NCI-H1048 (cell line): ENCODE results near the gene GPN2.
A peak's percentile ranks its signal among the peaks of the same experiment; 100 is the strongest.
"Not testable (repeated sequence)": the region's sequence is repeated elsewhere in the genome, so short reads cannot be mapped to it uniquely, and the experiment has no call there.

Experiments
- DNase-seq: peaks from one replicate; lab custom pipeline; 2025; lab: John Stamatoyannopoulos, UW

The GPN2 gene

GRCh38 chr1:26857473-26858060, 32.5 kb downstream of the GPN2 start:
- no peak for DNase-seq

DNA sequence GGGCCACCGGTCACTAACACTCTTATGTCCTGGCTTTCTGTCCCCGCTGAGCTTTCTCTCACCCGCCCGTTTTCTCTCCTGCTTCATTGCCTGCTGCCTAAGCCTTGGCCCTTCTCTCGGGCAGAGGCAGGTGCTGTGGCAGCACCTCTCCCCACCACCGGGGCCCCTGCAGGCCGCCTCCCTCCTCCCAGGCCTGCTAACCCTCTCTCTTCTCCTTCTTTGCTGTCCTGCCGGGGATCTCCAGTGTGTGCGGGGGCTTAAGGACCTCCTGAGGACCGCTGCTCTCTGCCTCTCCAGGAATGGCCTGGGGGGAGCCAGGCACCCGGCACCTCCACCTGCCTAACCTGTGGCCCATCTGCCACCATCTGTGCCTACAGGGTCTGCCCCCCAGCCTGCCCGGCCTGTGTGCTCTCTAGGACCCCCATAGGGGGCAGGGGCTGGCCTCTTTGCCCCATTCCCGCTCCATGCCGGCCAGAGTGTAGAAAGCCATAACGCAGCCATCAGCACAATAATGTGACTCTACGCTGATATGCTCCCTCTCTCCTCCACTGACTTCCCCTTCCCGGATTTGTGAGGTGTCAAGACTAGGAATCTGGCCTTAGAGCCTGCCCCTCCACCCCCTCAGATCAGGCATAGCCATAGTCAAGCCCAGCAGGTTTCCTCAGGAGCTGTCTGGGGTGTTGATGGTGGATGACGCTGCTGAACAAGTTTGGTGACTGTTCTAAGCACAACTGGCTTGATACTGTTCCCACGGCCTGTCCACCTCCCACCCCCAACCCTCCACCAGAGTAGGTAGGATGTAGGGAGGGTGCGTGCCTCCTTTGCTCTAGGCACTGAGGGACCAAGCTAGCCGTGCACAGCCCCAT, 33.2 kb downstream of the GPN2 start:
- DNase-seq = no peak

DNA sequence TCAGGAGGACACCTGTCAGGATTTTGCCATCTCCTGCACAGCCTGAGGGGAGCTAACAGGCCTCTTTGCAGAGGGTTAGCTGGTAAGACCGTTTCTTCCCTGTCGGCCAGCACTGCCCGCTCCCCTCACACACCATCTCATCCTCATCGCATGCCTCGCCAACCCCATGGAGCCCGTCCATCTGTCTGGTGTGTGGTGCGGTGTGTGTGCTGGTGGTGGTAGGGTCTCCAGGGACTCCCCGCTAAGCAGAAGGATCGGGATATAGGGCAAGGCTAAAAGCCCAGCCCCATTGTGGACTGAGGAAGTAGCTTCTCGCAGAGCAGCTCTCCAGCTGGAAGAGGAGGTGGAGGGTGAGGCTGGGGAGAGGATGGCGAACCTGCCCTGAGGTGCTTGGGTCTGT, 33.9 kb downstream of the GPN2 start:
- no peak for DNase-seq

GRCh38 chr1:26855636-26856035, 34.4 kb downstream of the GPN2 start:
- DNase-seq = no peak

GRCh38 chr1:26854906-26855305, 35.2 kb downstream of the GPN2 start:
- no peak for DNase-seq

DNA sequence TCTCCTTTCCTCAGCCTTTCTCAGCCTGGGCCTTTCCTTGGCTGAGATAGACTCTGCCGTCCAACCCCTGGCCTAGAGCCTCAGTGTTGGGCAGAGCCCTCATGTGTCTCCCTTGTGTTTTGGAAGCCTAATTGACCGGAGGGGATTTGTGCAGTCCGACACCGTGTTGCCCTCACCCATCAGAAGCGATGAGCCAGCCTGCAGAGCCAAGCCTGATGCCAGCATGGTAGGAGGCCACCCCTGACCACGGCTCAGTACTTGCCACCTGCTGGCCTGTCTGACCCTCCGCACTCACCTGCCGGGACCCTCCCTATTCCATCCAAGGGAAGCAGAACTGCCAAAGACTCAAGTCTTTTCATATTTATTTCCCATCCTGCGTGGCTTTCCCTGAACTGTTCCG, 36.5 kb downstream of the GPN2 start:
- no peak for DNase-seq

- peak; percentile 46 for DNase-seq
These were observed 36.9 kb downstream of the GPN2 start for GRCh38 chr1:26853156-26853555.

GRCh38 chr1:26852701-26853100, 37.4 kb downstream of the GPN2 start:
- DNase-seq = no peak

- DNase-seq = no peak
These were observed 38.9 kb downstream of the GPN2 start for GRCh38 chr1:26851106-26851684.

- no peak for DNase-seq
These were observed 40.9 kb downstream of the GPN2 start for GRCh38 chr1:26848941-26849774.

- DNase-seq = no peak
These were observed 41.6 kb downstream of the GPN2 start for GRCh38 chr1:26848499-26848898.

DNA sequence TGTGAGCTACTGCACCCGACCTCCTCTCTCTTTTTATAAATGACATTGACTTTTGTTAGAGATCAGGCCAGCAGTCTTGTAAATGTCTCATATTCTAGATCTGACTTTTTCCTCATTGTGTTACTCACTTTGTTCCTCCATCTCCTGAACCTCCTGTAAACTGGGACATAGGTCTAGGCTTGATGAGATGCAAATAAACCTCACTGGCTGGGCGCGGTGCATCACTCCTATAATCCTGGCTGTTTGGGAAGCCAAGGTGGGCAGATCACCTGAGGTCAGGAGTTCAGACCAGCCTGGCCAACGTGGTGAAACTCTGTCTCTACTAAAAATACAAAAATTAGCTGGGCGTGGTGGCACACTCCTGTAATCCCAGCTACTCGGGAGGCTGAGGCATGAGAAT, 42.3 kb downstream of the GPN2 start:
- not testable (repeated sequence) for DNase-seq

DNA sequence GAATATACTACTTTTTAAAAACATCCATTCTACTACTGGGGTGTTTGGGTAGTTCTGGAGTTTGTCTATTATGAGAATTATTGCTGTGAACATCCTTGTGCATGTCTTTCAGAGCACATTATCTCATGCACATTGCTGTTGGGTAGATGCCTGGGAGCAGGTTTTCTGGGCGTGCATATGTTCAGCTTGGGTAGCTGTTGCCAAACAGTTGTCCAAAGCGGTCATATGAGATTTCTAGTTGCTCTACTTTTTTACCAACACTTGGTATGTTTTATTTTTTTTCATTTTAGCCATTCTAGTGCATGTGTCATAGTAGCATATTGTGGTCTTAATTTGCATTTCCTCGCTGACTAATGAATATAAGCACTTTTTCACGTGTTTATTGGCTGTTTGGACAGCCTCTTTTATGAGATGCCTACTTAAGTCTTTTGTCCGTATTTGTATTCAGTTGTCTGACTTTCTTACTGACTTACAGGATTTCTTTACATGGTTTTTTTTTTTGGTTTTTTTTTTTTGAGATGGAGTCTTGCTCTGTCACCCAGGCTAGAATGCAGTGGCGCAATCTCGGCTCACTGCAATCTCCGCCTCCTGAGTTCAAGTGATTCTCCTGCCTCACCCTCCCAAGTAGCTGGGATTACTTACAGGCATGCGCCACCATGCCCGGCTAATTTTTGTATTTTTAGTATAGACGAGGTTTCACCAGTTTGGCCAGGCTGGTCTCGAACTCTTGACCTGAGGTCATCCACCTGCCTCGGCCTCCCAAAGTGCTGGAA, 45.5 kb downstream of the GPN2 start:
- no peak for DNase-seq

GRCh38 chr1:26839779-26840178, 50.3 kb downstream of the GPN2 start:
- DNase-seq = no peak

DNA sequence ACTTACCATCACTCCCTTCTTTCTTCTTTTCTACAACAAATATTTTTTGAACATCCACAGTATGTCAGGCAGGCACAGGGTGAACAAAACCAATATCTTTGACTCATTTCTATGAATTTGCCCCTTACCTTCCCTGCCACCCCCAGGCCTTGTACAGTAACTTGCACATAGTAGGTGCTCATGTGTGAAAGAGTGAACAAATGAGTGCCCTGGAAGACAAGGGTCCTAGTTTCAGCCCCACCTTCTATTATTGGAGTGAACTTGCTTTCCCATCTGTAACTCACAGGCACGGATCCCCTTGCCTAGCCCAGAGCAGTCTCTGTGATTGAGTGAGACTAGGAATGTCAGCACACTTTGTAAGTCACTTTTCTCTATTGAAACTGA, 50.8 kb downstream of the GPN2 start:
- no peak for DNase-seq

DNA sequence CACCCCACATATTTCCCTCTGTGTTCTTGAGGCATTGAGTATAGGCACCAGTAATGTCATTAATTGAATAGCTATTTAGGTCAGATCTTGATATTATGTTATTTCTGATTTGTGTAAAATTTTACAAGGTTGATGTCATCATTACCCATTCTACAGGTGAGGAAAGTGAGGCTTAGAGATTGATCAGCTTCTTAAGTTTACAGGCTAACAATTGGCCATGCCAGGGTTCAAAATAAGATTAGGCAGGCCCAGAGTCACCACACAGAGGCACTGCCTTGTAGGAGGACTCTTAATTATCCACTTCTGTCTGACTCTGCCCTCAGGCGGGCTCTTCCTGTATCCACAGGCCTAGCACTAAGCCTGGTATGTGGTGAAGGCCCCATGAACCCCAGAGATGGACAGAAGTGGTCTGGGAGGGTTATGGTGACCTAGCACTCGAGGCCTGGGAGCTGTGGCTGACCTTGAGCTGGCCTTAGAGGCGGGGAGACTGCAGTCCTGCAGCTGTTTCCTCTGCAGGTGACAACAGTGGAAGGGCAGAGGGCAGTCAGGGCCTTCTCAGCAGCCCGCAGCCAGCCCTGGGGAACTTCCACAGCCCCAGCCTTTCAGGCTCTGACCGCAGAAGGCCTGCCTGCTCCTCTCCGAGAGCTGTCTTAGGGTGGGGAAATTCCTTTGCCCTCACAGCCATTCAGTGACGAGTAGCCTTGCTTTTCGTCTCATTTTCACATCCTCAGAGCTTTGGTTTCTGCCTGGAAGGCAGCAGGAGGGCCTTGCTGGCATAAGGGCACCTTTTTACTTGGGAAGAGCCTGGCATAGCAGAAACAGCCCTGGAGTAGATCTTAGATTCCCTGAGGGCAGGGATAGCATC, 51.4 kb downstream of the GPN2 start:
- no peak for DNase-seq

DNA sequence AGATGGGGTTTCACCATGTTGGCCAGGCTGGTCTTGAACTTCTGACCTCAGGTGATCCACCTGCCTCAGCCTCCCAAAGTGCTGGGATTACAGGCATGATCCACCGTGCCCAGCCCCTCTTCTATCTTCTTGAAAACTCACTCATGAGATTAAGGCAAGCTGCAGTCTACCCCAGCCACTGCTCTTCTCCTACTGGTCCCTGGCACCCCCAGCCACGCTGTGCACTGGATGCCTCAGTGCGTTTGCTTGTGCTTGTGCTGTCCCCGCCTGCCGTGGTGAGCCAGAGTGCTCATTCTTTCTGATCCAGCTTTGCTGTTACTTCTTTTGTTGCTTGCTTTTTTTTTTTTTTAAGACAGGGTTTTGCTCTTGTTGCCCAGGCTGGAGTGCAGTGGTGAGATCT, 52.4 kb downstream of the GPN2 start:
- not testable (repeated sequence) for DNase-seq

- no peak for DNase-seq
These were observed 56.4 kb downstream of the GPN2 start for GRCh38 chr1:26833432-26834405.

GRCh38 chr1:26832249-26832960, 57.7 kb downstream of the GPN2 start:
- DNase-seq = no peak
